IMR-90 (cell line): ENCODE data around the gene MILR1. TPM values are rescaled to one million over a fixed set of nuclear protein-coding genes. Genes with fewer than 3 reads are reported as not detected.

ENCODE experiments used
- ATAC-seq: fragments of 200-7000 bp; cut with Tn5 transposase; 2 replicates; pipeline ENCODE4 v1.9.1; 2020; ENCODE audit warnings: low read depth, mild to moderate bottlenecking, moderate library complexity
- BruUV-seq: library from RNA; stranded (reverse); fragments of 400-500 nt; replicated peaks from 2 replicates; lab custom pipeline; 2021; lab: Mats Ljungman, UMichigan
- CTCF ChIA-PET: fragments of 300-600 bp; formaldehyde crosslinking; extraction: SDS; loops from one replicate; lab custom pipeline; 2021; ENCODE audit warnings: antibody characterized with exemption; lab: Yijun Ruan, JAX
- POLR2A ChIA-PET: fragments of 300-600 bp; sonication (Branson Sonifier 250); formaldehyde crosslinking; loops from one replicate; lab custom pipeline; 2022; ENCODE audit warnings: antibody characterized with exemption; ENCODE audit not compliant: unreplicated experiment; lab: Charles Lee
- DNase-seq: peaks from one replicate; pipeline ENCODE4 v3.0.0; 2013
- H2AFZ ChIP-seq: replicated peaks from 2 replicates; pipeline ENCODE3; 2013; ENCODE audit warnings: low read length, mild to moderate bottlenecking; ENCODE audit not compliant: poor library complexity
- H2AK5ac ChIP-seq: 2 replicates; pipeline ENCODE4 v1.6.1; 2013; ENCODE audit warnings: low read depth, low read length, inconsistent platforms
- H2AK9ac ChIP-seq: replicated peaks from 2 replicates; pipeline ENCODE3; 2013; ENCODE audit warnings: mild to moderate bottlenecking, low read depth, low read length, moderate library complexity; ENCODE audit not compliant: poor library complexity
- H2BK120ac ChIP-seq: 2 replicates; pipeline ENCODE4 v1.6.1; 2013; ENCODE audit warnings: low read depth, low read length, inconsistent platforms
- H2BK15ac ChIP-seq: 3 replicates; pipeline ENCODE4 v1.6.1; 2013; ENCODE audit warnings: low read depth, low read length, inconsistent platforms
- H2BK20ac ChIP-seq: 2 replicates; pipeline ENCODE4 v1.6.1; 2013; ENCODE audit warnings: low read depth, mild to moderate bottlenecking, inconsistent platforms, low read length, moderate library complexity
- H2BK5ac ChIP-seq: 2 replicates; pipeline ENCODE4 v1.6.1; 2013; ENCODE audit warnings: mild to moderate bottlenecking, low read depth, low read length, inconsistent platforms; ENCODE audit not compliant: poor library complexity, severe bottlenecking
- H3K14ac ChIP-seq: replicated peaks from 2 replicates; pipeline ENCODE4 v1.6.1; 2013; ENCODE audit warnings: low read depth, low read length, inconsistent platforms
- H3K18ac ChIP-seq: 2 replicates; pipeline ENCODE4 v1.6.1; 2013; ENCODE audit warnings: low read depth, low read length, control low read depth
- H3K23ac ChIP-seq: 2 replicates; pipeline ENCODE4 v1.6.1; 2013; ENCODE audit warnings: low read depth, low read length, inconsistent platforms
- H3K27ac ChIP-seq: 2 replicates; pipeline ENCODE4 v1.5.1; 2013; ENCODE audit warnings: mild to moderate bottlenecking, control low read depth, low read length; ENCODE audit not compliant: insufficient read depth
- H3K27me3 ChIP-seq: 2 replicates; pipeline ENCODE4 v1.6.1; 2013; ENCODE audit warnings: low read length; ENCODE audit not compliant: control insufficient read depth, insufficient read depth
- H3K36me3 ChIP-seq: 2 replicates; pipeline ENCODE4 v1.6.1; 2013; ENCODE audit warnings: low read length, mixed read lengths; ENCODE audit not compliant: control insufficient read depth, insufficient read depth
- H3K4ac ChIP-seq: 2 replicates; pipeline ENCODE4 v1.6.1; 2013; ENCODE audit warnings: low read depth, low read length, inconsistent platforms
- H3K4me1 ChIP-seq: 2 replicates; pipeline ENCODE4 v1.6.1; 2013; ENCODE audit warnings: low read length, mixed read lengths; ENCODE audit not compliant: control insufficient read depth, insufficient read depth
- H3K4me2 ChIP-seq: 2 replicates; pipeline ENCODE4 v1.6.1; 2013; ENCODE audit warnings: low read depth, mild to moderate bottlenecking, control low read depth, low read length, moderate library complexity
- H3K4me3 ChIP-seq: 2 replicates; pipeline ENCODE4 v1.5.1; 2013; ENCODE audit warnings: low read depth, mild to moderate bottlenecking, control low read depth, low read length, moderate library complexity; ENCODE audit not compliant: insufficient read depth
- H3K56ac ChIP-seq: 2 replicates; pipeline ENCODE4 v1.6.1; 2013; ENCODE audit warnings: low read length, inconsistent platforms; ENCODE audit not compliant: insufficient read depth; ENCODE audit errors: extremely low read depth
- H3K79me1 ChIP-seq, 2 experiments: 2 replicates each; pipeline ENCODE4 v1.6.1; 2013; ENCODE audit warnings: low read length in 2 of 2, inconsistent platforms in 1 of 2, low read depth in 1 of 2
- H3K9ac ChIP-seq: 2 replicates; pipeline ENCODE4 v1.6.1; 2013; ENCODE audit warnings: low read depth, low read length, control low read depth
- H3K9me1 ChIP-seq: 2 replicates; pipeline ENCODE4 v1.6.1; 2013; ENCODE audit warnings: low read length, inconsistent platforms; ENCODE audit not compliant: insufficient read depth
- H3K9me3 ChIP-seq: 2 replicates; pipeline ENCODE4 v1.6.1; 2013; ENCODE audit warnings: low read length; ENCODE audit not compliant: control insufficient read depth, insufficient read depth
- H4K20me1 ChIP-seq: 2 replicates; pipeline ENCODE4 v1.6.1; 2013; ENCODE audit warnings: low read length, inconsistent platforms; ENCODE audit not compliant: insufficient read depth
- H4K5ac ChIP-seq: 2 replicates; pipeline ENCODE4 v1.6.1; 2013; ENCODE audit warnings: mild to moderate bottlenecking, low read depth, low read length, control low read depth
- H4K8ac ChIP-seq, 2 experiments: 2 replicates each; pipeline ENCODE4 v1.6.1; 2013; ENCODE audit warnings: low read depth in 2 of 2, low read length in 2 of 2, control low read depth in 1 of 2, inconsistent platforms in 1 of 2
- H4K91ac ChIP-seq: 2 replicates; pipeline ENCODE4 v1.6.1; 2013; ENCODE audit warnings: low read depth, low read length, inconsistent platforms; ENCODE audit not compliant: insufficient read depth
- BHLHE40 ChIP-seq: fragments of 150-350 bp; IDR thresholded peaks from 2 replicates; pipeline ENCODE4 v1.6.1; 2016; ENCODE audit warnings: mild to moderate bottlenecking, low read depth, low read length
- CEBPB ChIP-seq: IDR thresholded peaks from 2 replicates; pipeline ENCODE4 v1.6.1; 2012; ENCODE audit warnings: low read depth, low read length, improper control_type of control experiment
- CHD1 ChIP-seq: IDR thresholded peaks from 2 replicates; pipeline ENCODE4 v1.6.1; 2012; ENCODE audit warnings: low read depth, low read length, improper control_type of control experiment
- FOS ChIP-seq: fragments of 150-350 bp; IDR thresholded peaks from 2 replicates; pipeline ENCODE4 v1.6.1; 2016; ENCODE audit warnings: low read depth, low read length
- MAFK ChIP-seq: IDR thresholded peaks from 2 replicates; pipeline ENCODE4 v1.6.1; 2012; ENCODE audit warnings: low read depth, low read length, improper control_type of control experiment
- MXI1 ChIP-seq: IDR thresholded peaks from 2 replicates; pipeline ENCODE4 v1.6.1; 2012; ENCODE audit warnings: low read depth, mild to moderate bottlenecking, low read length, moderate library complexity, borderline replicate concordance
- NFE2L2 ChIP-seq: fragments of 150-350 bp; IDR thresholded peaks from 2 replicates; pipeline ENCODE4 v1.6.1; 2016; ENCODE audit warnings: low read depth, mild to moderate bottlenecking, low read length
- POLR2A ChIP-seq: IDR thresholded peaks from 2 replicates; pipeline ENCODE4 v1.6.1; 2012; ENCODE audit warnings: mild to moderate bottlenecking, low read depth, low read length
- RAD21 ChIP-seq: IDR thresholded peaks from 2 replicates; pipeline ENCODE4 v1.6.1; 2012; ENCODE audit warnings: low read length, improper control_type of control experiment
- RCOR1 ChIP-seq: IDR thresholded peaks from 2 replicates; pipeline ENCODE4 v1.6.1; 2012; ENCODE audit warnings: mild to moderate bottlenecking, low read length, improper control_type of control experiment; ENCODE audit not compliant: insufficient replicate concordance
- RFX5 ChIP-seq: IDR thresholded peaks from 2 replicates; pipeline ENCODE4 v1.8.0; 2012; ENCODE audit warnings: low read depth, mild to moderate bottlenecking, low read length, moderate library complexity
- SMC3 ChIP-seq: fragments of 150-350 bp; IDR thresholded peaks from 2 replicates; pipeline ENCODE4 v1.6.1; 2016; ENCODE audit warnings: low read depth, mild to moderate bottlenecking, antibody characterized with exemption, low read length, moderate library complexity
- WGBS, 2 experiments: methylation state at CpG; one replicate each; pipeline versions ENCODE4 v1.1.5 to v1.1.7; 2013; ENCODE audit warnings: missing lambda C conversion rate in 2 of 2; ENCODE audit not compliant: insufficient read length in 1 of 2; ENCODE audit errors: extremely low coverage in 2 of 2; 5-methylcytosine and 5-hydroxymethylcytosine counted together
- dilution Hi-C: fragments of 300-500 bp; cut with HindIII; formaldehyde crosslinking; loops from one replicate; pipeline ENCODE4 v1.14.3; 2018; ENCODE audit warnings: low sequenced_read_pairs; ENCODE audit not compliant: unreplicated experiment
- in situ Hi-C: fragments of 300-500 bp; cut with MboI; formaldehyde crosslinking; loops from 3 replicates; pipeline ENCODE4 v1.14.3; 2019; ENCODE audit warnings: low sequenced_read_pairs, inconsistent platforms, mixed read lengths
- intact Hi-C: fragments of 100-400 bp; cut with micrococcal nuclease; formaldehyde crosslinking; loops from 2 replicates; pipeline ENCODE4 v1.10.0; 2022
- polyA plus RNA-seq, 3 experiments: library from polyadenylated mRNA; depleted of rRNA; stranded (reverse); fragments of >200 nt; gene quantifications; 2 replicates each; pipeline ENCODE4 v1.2.3, GENCODE V29; 2012; ENCODE audit warnings: low replicate concordance in 1 of 3
- total RNA-seq: library from RNA; depleted of rRNA; stranded (reverse); fragments of >200 nt; gene quantifications from 2 replicates; pipeline ENCODE4 v1.2.3, GENCODE V29; 2012
- TF ChIP-seq, protein P1 (sequence below): fragments of 150-350 bp; IDR thresholded peaks from 2 replicates; pipeline ENCODE4 v1.6.1; 2016; ENCODE audit warnings: low read depth, mild to moderate bottlenecking, low read length, moderate library complexity, borderline replicate concordance
- TF ChIP-seq, protein P2 (sequence below): conservative IDR thresholded peaks from 2 replicates; pipeline ENCODE4 v1.5.1; 2012; ENCODE audit warnings: mild to moderate bottlenecking, low read depth, low read length, improper control_type of control experiment

Gene MILR1
- total and polyA plus RNA-seq, 2 of the 4 experiments (the other 2 are of a cell fraction) = 0.36 to 0.44 TPM

DNA sequence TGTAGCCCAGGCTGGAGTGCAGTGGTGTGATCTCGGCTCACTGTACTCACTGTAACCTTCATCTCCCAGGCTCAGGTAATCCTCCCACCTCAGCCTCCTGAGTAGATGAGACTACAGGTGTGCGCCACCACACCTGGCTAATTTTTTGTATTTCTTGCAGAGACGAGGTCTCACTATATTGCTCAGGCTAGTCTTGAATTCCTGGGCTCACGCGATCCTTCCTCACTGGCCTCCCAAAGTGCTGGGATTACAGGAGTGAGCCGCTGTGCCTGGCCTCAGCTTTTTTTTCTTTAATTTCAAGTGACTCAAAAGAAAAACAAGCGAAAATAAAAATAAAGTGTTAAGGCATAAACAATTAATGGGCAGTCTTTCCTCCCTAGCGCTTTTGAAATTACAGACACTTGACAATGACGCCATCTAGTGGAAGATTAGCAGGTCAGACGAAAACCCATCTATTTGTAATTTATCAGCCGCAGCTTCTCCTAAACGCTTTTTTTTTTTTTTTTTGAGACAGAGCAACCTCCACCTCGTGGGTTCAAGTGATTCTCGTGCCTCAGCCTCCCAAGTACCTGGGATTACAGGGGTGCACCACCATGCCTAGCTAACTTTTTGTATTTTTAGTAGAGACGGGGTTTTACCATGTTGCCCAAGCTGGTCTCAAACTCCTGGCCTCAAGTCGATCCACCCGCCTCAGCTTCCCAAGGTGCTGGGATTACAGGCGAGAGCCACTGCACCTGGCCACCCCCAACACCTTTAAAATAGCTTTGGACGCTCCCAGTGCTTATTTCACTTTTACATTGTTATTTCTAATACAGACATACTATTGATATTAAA lies 30.2 kb upstream of the MILR1 start:
- Histone ChIP-seq H3K9me3 (no peaks in the 10 kb centered on the region), H2BK5ac (no peak overlapping the region), H3K27ac (no peak overlapping the region), H3K4me3 (no peak overlapping the region), H3K4ac (no peak overlapping the region), H3K79me1 (no peaks in the 10 kb centered on the region), H3K36me3 (no peaks in the 10 kb centered on the region), H3K56ac (no peak overlapping the region), H2AFZ (no peak overlapping the region), H3K27me3 (peaks cover 12% of the 10 kb centered on the region), H2AK5ac (no peak overlapping the region), H2BK20ac (no peak overlapping the region), H3K9me1 (no peaks in the 10 kb centered on the region), H3K4me2 (no peak overlapping the region), H2AK9ac (no peak overlapping the region), H2BK120ac (no peak overlapping the region), H4K20me1 (no peaks in the 10 kb centered on the region), H4K91ac (no peak overlapping the region), H3K14ac (no peak overlapping the region), H3K18ac (no peak overlapping the region), H3K4me1 (no peaks in the 10 kb centered on the region), H3K9ac (no peak overlapping the region), H2BK15ac (no peak overlapping the region), H3K23ac (no peak overlapping the region), H4K8ac (no peak overlapping the region), H4K5ac (no peak overlapping the region)
- intact Hi-C loops = loop anchor here (1.0 kb wide), 2 partner anchors 97 to 111 kb away; no protein-coding TSS in a partner anchor
- 50% methylated on average over 2 of the region's 19 CpGs; no CpG with 5 or more reads in 1 of the 2 experiments for WGBS, 2 experiments
- dilution Hi-C loops = no loop called here
- ChIA-PET CTCF (interaction anchor here (0.7 to 2.6 kb wide), 21 partner anchors 8 to 356 kb away, joined by 3 to 35 read pairs (median 4); no protein-coding TSS in a partner anchor), POLR2A (interaction anchor here (0.5 to 0.6 kb wide), 2 partner anchors 78 to 87 kb away, joined by 3 read pairs; partner anchors contain the start of genes DDX5 and POLG2)
- ATAC-seq (peak; percentile 68), DNase-seq (peak; percentile 74)
- BruUV-seq = no TSS peak
- in situ Hi-C loops = no loop called here
- no peak for TF ChIP-seq CEBPB
- TF ChIP-seq, protein P1, sequence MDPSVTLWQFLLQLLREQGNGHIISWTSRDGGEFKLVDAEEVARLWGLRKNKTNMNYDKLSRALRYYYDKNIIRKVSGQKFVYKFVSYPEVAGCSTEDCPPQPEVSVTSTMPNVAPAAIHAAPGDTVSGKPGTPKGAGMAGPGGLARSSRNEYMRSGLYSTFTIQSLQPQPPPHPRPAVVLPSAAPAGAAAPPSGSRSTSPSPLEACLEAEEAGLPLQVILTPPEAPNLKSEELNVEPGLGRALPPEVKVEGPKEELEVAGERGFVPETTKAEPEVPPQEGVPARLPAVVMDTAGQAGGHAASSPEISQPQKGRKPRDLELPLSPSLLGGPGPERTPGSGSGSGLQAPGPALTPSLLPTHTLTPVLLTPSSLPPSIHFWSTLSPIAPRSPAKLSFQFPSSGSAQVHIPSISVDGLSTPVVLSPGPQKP = no peak
- no peak for TF ChIP-seq MXI1
- TF ChIP-seq, protein P2, sequence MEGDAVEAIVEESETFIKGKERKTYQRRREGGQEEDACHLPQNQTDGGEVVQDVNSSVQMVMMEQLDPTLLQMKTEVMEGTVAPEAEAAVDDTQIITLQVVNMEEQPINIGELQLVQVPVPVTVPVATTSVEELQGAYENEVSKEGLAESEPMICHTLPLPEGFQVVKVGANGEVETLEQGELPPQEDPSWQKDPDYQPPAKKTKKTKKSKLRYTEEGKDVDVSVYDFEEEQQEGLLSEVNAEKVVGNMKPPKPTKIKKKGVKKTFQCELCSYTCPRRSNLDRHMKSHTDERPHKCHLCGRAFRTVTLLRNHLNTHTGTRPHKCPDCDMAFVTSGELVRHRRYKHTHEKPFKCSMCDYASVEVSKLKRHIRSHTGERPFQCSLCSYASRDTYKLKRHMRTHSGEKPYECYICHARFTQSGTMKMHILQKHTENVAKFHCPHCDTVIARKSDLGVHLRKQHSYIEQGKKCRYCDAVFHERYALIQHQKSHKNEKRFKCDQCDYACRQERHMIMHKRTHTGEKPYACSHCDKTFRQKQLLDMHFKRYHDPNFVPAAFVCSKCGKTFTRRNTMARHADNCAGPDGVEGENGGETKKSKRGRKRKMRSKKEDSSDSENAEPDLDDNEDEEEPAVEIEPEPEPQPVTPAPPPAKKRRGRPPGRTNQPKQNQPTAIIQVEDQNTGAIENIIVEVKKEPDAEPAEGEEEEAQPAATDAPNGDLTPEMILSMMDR = peak; percentile 86
- no peak for TF ChIP-seq CHD1
- no peak for TF ChIP-seq RCOR1
- no peak for TF ChIP-seq NFE2L2
- no peak for TF ChIP-seq RFX5
- TF ChIP-seq POLR2A = no peak; the same call in 1 of the 2 replicates
- peak; percentile 88 for TF ChIP-seq RAD21
- no peak for TF ChIP-seq BHLHE40
- no peak for TF ChIP-seq FOS
- peak; percentile 78 for TF ChIP-seq SMC3
- TF ChIP-seq MAFK = no peak
